CD4-positive, alpha-beta T cell (primary cell): ENCODE data around the gene GPC5. TPM values are rescaled to one million over a fixed set of nuclear protein-coding genes. Genes with fewer than 3 reads are reported as not detected.

Source experiments
- ATAC-seq: fragments of 200-7000 bp; cut with Tn5 transposase; one replicate; pipeline ENCODE4 v1.10.0; 2022; ENCODE audit warnings: mild to moderate bottlenecking; ENCODE audit not compliant: poor library complexity
- CTCF ChIA-PET: fragments of 350-600 bp; sonication (Branson Sonifier 250); formaldehyde crosslinking; loops from one replicate; lab custom pipeline; 2021; ENCODE audit warnings: antibody characterized with exemption, inconsistent platforms; lab: Charles Lee
- POLR2A ChIA-PET: fragments of 350-600 bp; sonication (Branson Sonifier 250); formaldehyde crosslinking; loops from one replicate; lab custom pipeline; 2021; ENCODE audit warnings: antibody characterized with exemption, inconsistent platforms; lab: Charles Lee
- DNase-seq, 14 experiments: peaks; one replicate each; pipeline ENCODE4 v3.0.0-alpha.2; 2013 to 2020; ENCODE audit warnings: mixed read lengths in 2 of 14
- H3K27ac ChIP-seq, 2 donors: one replicate each; pipeline versions ENCODE4 v1.5.1 to v1.7.0; 2013; ENCODE audit warnings: low read length in 2 of 2, low read depth in 1 of 2, mild to moderate bottlenecking in 1 of 2
- H3K27me3 ChIP-seq, 2 experiments: 1 replicate in 1 of 2; 2 replicates in 1 of 2; pipeline versions ENCODE4 v1.6.1 to v1.7.0; 2013; ENCODE audit warnings: low read length in 2 of 2, control low read depth in 1 of 2, mild to moderate bottlenecking in 1 of 2, moderate library complexity in 1 of 2; ENCODE audit not compliant: insufficient read depth in 2 of 2, control insufficient read depth in 1 of 2
- H3K36me3 ChIP-seq: one replicate; pipeline ENCODE4 v1.6.1; 2013; ENCODE audit warnings: low read length, control low read depth; ENCODE audit not compliant: insufficient read depth
- H3K4me1 ChIP-seq: one replicate; pipeline ENCODE4 v1.6.1; 2013; ENCODE audit warnings: low read length, control low read depth; ENCODE audit not compliant: insufficient read depth
- H3K4me3 ChIP-seq: one replicate; pipeline ENCODE4 v1.5.1; 2013; ENCODE audit warnings: mild to moderate bottlenecking, low read length, moderate library complexity
- H3K9me3 ChIP-seq, 2 experiments: 1 replicate in 1 of 2; 2 replicates in 1 of 2; pipeline versions ENCODE4 v1.6.1 to v1.7.0; 2013; ENCODE audit warnings: low read length in 2 of 2, mild to moderate bottlenecking in 2 of 2, control low read depth in 1 of 2, moderate library complexity in 1 of 2; ENCODE audit not compliant: control insufficient read depth in 1 of 2, insufficient read depth in 1 of 2
- H3K27ac Mint-ChIP-seq: one replicate; pipeline ENCODE4 v1.8.0; 2020; ENCODE audit warnings: mixed read lengths
- H3K27me3 Mint-ChIP-seq: one replicate; pipeline ENCODE4 v1.8.0; 2021; ENCODE audit warnings: mixed read lengths
- H3K36me3 Mint-ChIP-seq: one replicate; pipeline ENCODE4 v1.8.0; 2021; ENCODE audit warnings: low read depth, mixed read lengths
- H3K4me1 Mint-ChIP-seq: one replicate; pipeline ENCODE4 v1.8.0; 2021; ENCODE audit warnings: low read depth, mixed read lengths
- H3K4me3 Mint-ChIP-seq: one replicate; pipeline ENCODE4 v1.8.0; 2020; ENCODE audit warnings: mild to moderate bottlenecking, mixed read lengths
- H3K9me3 Mint-ChIP-seq: one replicate; pipeline ENCODE4 v1.8.0; 2020; ENCODE audit warnings: mixed read lengths
- CTCF ChIP-seq: fragments of 200-600 bp; IDR thresholded peaks from one replicate; pipeline ENCODE4 v1.8.0; 2022; ENCODE audit warnings: antibody characterized with exemption, mild to moderate bottlenecking
- intact Hi-C, 2 experiments: fragments of 100-400 bp; cut with DNase I in 1 of 2; cut with micrococcal nuclease in 1 of 2; formaldehyde crosslinking; loops; one replicate each; pipeline versions ENCODE4 v1.15.1 to v1.9.0; 2023 to 2025; cut with DNase I, micrococcal nuclease
- total RNA-seq, 174 experiments: library from RNA in 2 of 174; stranded (reverse) in 2 of 174; gene quantifications; one replicate each; pipeline ENCODE4 v1.2.3 and lab custom pipeline; 2021 to 2026

GPC5 gene
- total RNA-seq, 2 experiments from 2014 or later = not detected

- H3K4me3 ChIP-seq = no peak overlapping the region
- no peaks in the 10 kb centered on the region for H3K36me3 ChIP-seq
- no peaks in the 10 kb centered on the region for H3K4me1 ChIP-seq
- H3K36me3 Mint-ChIP-seq = no peaks in the 10 kb centered on the region
- POLR2A ChIA-PET = no interaction called here
- no peak overlapping the region for H3K4me3 Mint-ChIP-seq
- peaks cover 13% of the 10 kb centered on the region for H3K9me3 Mint-ChIP-seq
- H3K4me1 Mint-ChIP-seq = no peaks in the 10 kb centered on the region
- CTCF ChIA-PET = no interaction called here
- DNase-seq (no peak), ATAC-seq (no peak)
- no peaks in the 10 kb centered on the region for H3K27me3 ChIP-seq
- H3K27me3 Mint-ChIP-seq = no peaks in the 10 kb centered on the region
- peaks cover 0 to 9% of the 10 kb centered on the region in 2 experiments for H3K9me3 ChIP-seq
- intact Hi-C loops = no loop called here
- H3K27ac Mint-ChIP-seq = no peak overlapping the region
- H3K27ac ChIP-seq = no peak overlapping the region
- no peak for TF ChIP-seq CTCF
Measured at GRCh38 chr13:92592757-92593156, 1194.3 kb downstream of the GPC5 start.

- Mint-ChIP-seq H3K27ac (no peak overlapping the region), H3K36me3 (no peaks in the 10 kb centered on the region), H3K4me3 (no peak overlapping the region), H3K27me3 (no peaks in the 10 kb centered on the region), H3K9me3 (peaks cover 5% of the 10 kb centered on the region), H3K4me1 (no peaks in the 10 kb centered on the region)
- intact Hi-C loops = no loop called here
- Histone ChIP-seq H3K4me1 (no peaks in the 10 kb centered on the region), H3K27me3 (no peaks in the 10 kb centered on the region), H3K27ac (no peak overlapping the region), H3K4me3 (no peak overlapping the region), H3K36me3 (no peaks in the 10 kb centered on the region), H3K9me3 (no peaks in the 10 kb centered on the region)
- ATAC-seq = no peak
- ChIA-PET CTCF (no interaction called here), POLR2A (no interaction called here)
- DNase-seq = no peak
- TF ChIP-seq CTCF = no peak
Measured at GRCh38 chr13:92602560-92602959, 1204.1 kb downstream of the GPC5 start.

- ATAC-seq (no peak), DNase-seq (no peak)
- ChIA-PET CTCF (no interaction called here), POLR2A (no interaction called here)
- Mint-ChIP-seq H3K27me3 (no peaks in the 10 kb centered on the region), H3K4me3 (no peak overlapping the region), H3K4me1 (no peaks in the 10 kb centered on the region), H3K36me3 (no peaks in the 10 kb centered on the region), H3K27ac (no peak overlapping the region), H3K9me3 (peaks cover 2% of the 10 kb centered on the region)
- intact Hi-C loops = no loop called here
- H3K4me3 ChIP-seq = no peak overlapping the region
- H3K4me1 ChIP-seq = no peaks in the 10 kb centered on the region
- H3K9me3 ChIP-seq = no peaks in the 10 kb centered on the region
- no peaks in the 10 kb centered on the region for H3K27me3 ChIP-seq
- TF ChIP-seq CTCF = no peak
- no peaks in the 10 kb centered on the region for H3K36me3 ChIP-seq
- no peak overlapping the region for H3K27ac ChIP-seq
Measured at GRCh38 chr13:92609376-92609775, 1211.0 kb downstream of the GPC5 start.
